Naive B cell (primary cell): Measurements from ENCODE around the gene PLB1. TPM values are rescaled to one million over a fixed set of nuclear protein-coding genes. Genes with fewer than 3 reads are reported as not detected.

ENCODE experiments used
- ATAC-seq, 2 donors: fragments of 150-1000 bp; cut with Tn5 transposase; 2 replicates each; pipeline ENCODE4 v1.10.0; 2021; ENCODE audit warnings: low read depth in 2 of 2, mild to moderate bottlenecking in 2 of 2, moderate library complexity in 2 of 2
- DNase-seq: peaks from one replicate; pipeline ENCODE4 v3.0.0; 2022
- H3K27ac Mint-ChIP-seq, 6 donors: one replicate each; pipeline ENCODE4 v1.8.0; 2020 to 2022; ENCODE audit warnings: mild to moderate bottlenecking in 6 of 6, mixed read lengths in 6 of 6, moderate library complexity in 5 of 6, inconsistent platforms in 2 of 6
- H3K27me3 Mint-ChIP-seq, 3 donors: one replicate each; pipeline ENCODE4 v1.8.0; 2021 to 2022; ENCODE audit warnings: mixed read lengths in 3 of 3, mild to moderate bottlenecking in 1 of 3
- H3K36me3 Mint-ChIP-seq, 2 donors: one replicate each; pipeline ENCODE4 v1.8.0; 2020 to 2022; ENCODE audit warnings: mixed read lengths in 2 of 2, inconsistent platforms in 1 of 2, mild to moderate bottlenecking in 1 of 2
- H3K4me1 Mint-ChIP-seq, 3 donors: one replicate each; pipeline ENCODE4 v1.8.0; 2020 to 2022; ENCODE audit warnings: mixed read lengths in 3 of 3, inconsistent platforms in 1 of 3, mild to moderate bottlenecking in 1 of 3, moderate library complexity in 1 of 3
- H3K4me3 Mint-ChIP-seq, 8 donors: one replicate each; pipeline ENCODE4 v1.8.0; 2020 to 2022; ENCODE audit warnings: mild to moderate bottlenecking in 8 of 8, mixed read lengths in 8 of 8, moderate library complexity in 8 of 8, inconsistent platforms in 2 of 8
- H3K9me3 Mint-ChIP-seq, 7 donors: one replicate each; pipeline ENCODE4 v1.8.0; 2020 to 2022; ENCODE audit warnings: mixed read lengths in 7 of 7, mild to moderate bottlenecking in 5 of 7, inconsistent platforms in 2 of 7, moderate library complexity in 1 of 7
- polyA plus RNA-seq, 6 donors: library from polyadenylated mRNA; unstranded; fragments of 300-500 nt; fragmentation: Illumina TruSeq; gene quantifications; one replicate each; pipeline ENCODE4 v1.2.3, GENCODE V29; 2021; ENCODE audit warnings: low read depth in 6 of 6

PLB1 gene
- polyA plus RNA-seq, 6 donors from 2014 or later, result 0.17 to 2.3 (median 0.38) TPM; not detected in 2

GRCh38 chr2:28568533-28568932, 72.7 kb downstream of the PLB1 start:
- Mint-ChIP-seq H3K4me3 (peak overlapping the region in 3 of 8 donors; percentile 22 to 95 (median 81)), H3K27ac (no peak overlapping the region), H3K9me3 (peaks cover 0 to 9% (median 2%) of the 10 kb centered on the region in 7 donors), H3K27me3 (peaks cover 8 to 19% (median 8%) of the 10 kb centered on the region in 3 donors), H3K4me1 (peaks cover 0 to 17% (median 10%) of the 10 kb centered on the region in 3 donors), H3K36me3 (no peaks in the 10 kb centered on the region)
- DNase-seq (no peak), ATAC-seq (no peak)

GRCh38 chr2:28570431-28570830, 74.6 kb downstream of the PLB1 start:
- no peak overlapping the region for H3K4me3 Mint-ChIP-seq
- peaks cover 0 to 8% of the 10 kb centered on the region in 2 donors for H3K36me3 Mint-ChIP-seq
- H3K4me1 Mint-ChIP-seq, result peaks cover 0 to 17% (median 10%) of the 10 kb centered on the region in 3 donors
- no peak overlapping the region for H3K27ac Mint-ChIP-seq
- no peak for DNase-seq
- H3K27me3 Mint-ChIP-seq, result peaks cover 8 to 25% (median 8%) of the 10 kb centered on the region in 3 donors
- no peak for ATAC-seq
- peaks cover 0 to 9% (median 2%) of the 10 kb centered on the region in 7 donors for H3K9me3 Mint-ChIP-seq

- peak overlapping the region in 1 of 6 donors; percentile 54 for H3K27ac Mint-ChIP-seq
- H3K9me3 Mint-ChIP-seq, result peaks cover 0 to 3% (median 0%) of the 10 kb centered on the region in 7 donors
- H3K4me3 Mint-ChIP-seq, result no peak overlapping the region
- DNase-seq (no peak), ATAC-seq (no peak)
- peaks cover 0 to 14% (median 0%) of the 10 kb centered on the region in 3 donors for H3K27me3 Mint-ChIP-seq
- H3K36me3 Mint-ChIP-seq, result peaks cover 0 to 8% of the 10 kb centered on the region in 2 donors
- no peaks in the 10 kb centered on the region for H3K4me1 Mint-ChIP-seq
Measured at GRCh38 chr2:28576714-28577113, 80.9 kb downstream of the PLB1 start.

GRCh38 chr2:28577791-28578680, 82.2 kb downstream of the PLB1 start:
- DNase-seq (no peak), ATAC-seq (no peak)
- Mint-ChIP-seq H3K27me3 (peaks cover 0 to 6% (median 0%) of the 10 kb centered on the region in 3 donors), H3K4me1 (no peaks in the 10 kb centered on the region), H3K27ac (no peak overlapping the region), H3K4me3 (no peak overlapping the region), H3K36me3 (peaks cover 0 to 8% of the 10 kb centered on the region in 2 donors), H3K9me3 (peaks cover 0 to 2% (median 0%) of the 10 kb centered on the region in 7 donors)

- no peak for ATAC-seq
- H3K4me1 Mint-ChIP-seq, result no peaks in the 10 kb centered on the region
Measured at GRCh38 chr2:28578774-28579173, 82.9 kb downstream of the PLB1 start.

GRCh38 chr2:28579606-28580005, 83.7 kb downstream of the PLB1 start:
- peak overlapping the region in 1 of 6 donors; percentile 41 for H3K27ac Mint-ChIP-seq
- peaks cover 0 to 5% (median under 1%) of the 10 kb centered on the region in 3 donors for H3K27me3 Mint-ChIP-seq
- H3K4me1 Mint-ChIP-seq, result no peaks in the 10 kb centered on the region
- H3K4me3 Mint-ChIP-seq, result no peak overlapping the region
- H3K36me3 Mint-ChIP-seq, result peaks cover 0 to 7% of the 10 kb centered on the region in 2 donors
- no peak for ATAC-seq
- DNase-seq, result no peak
- H3K9me3 Mint-ChIP-seq, result peaks cover 0 to under 1% (median 0%) of the 10 kb centered on the region in 7 donors

More at GRCh38 chr2:28578774-28579173, 82.9 kb downstream of the PLB1 start:
- DNase-seq, result no peak
- H3K9me3 Mint-ChIP-seq, result peaks cover 0 to 2% (median 0%) of the 10 kb centered on the region in 7 donors
- H3K36me3 Mint-ChIP-seq, result peaks cover 0 to 8% of the 10 kb centered on the region in 2 donors
- no peak overlapping the region for H3K4me3 Mint-ChIP-seq
- no peak overlapping the region for H3K27ac Mint-ChIP-seq
- peaks cover 0 to 6% (median 0%) of the 10 kb centered on the region in 3 donors for H3K27me3 Mint-ChIP-seq

GRCh38 chr2:28580078-28580477, 84.2 kb downstream of the PLB1 start:
- Mint-ChIP-seq H3K27me3 (peaks cover 0 to 6% (median under 1%) of the 10 kb centered on the region in 3 donors), H3K36me3 (peaks cover 0 to 2% of the 10 kb centered on the region in 2 donors), H3K9me3 (no peaks in the 10 kb centered on the region), H3K27ac (peak overlapping the region in 1 of 6 donors; percentile 37), H3K4me1 (no peaks in the 10 kb centered on the region), H3K4me3 (no peak overlapping the region)
- ATAC-seq (no peak), DNase-seq (no peak)

- H3K36me3 Mint-ChIP-seq, result no peaks in the 10 kb centered on the region
- H3K9me3 Mint-ChIP-seq, result no peaks in the 10 kb centered on the region
- peaks cover 0 to 9% (median 0%) of the 10 kb centered on the region in 3 donors for H3K27me3 Mint-ChIP-seq
- ATAC-seq (no peak), DNase-seq (no peak)
- no peak overlapping the region for H3K27ac Mint-ChIP-seq
- H3K4me3 Mint-ChIP-seq, result no peak overlapping the region
- no peaks in the 10 kb centered on the region for H3K4me1 Mint-ChIP-seq
Measured at GRCh38 chr2:28581312-28581711, 85.5 kb downstream of the PLB1 start.

- DNase-seq (no peak), ATAC-seq (no peak)
- Mint-ChIP-seq H3K36me3 (no peaks in the 10 kb centered on the region), H3K4me1 (no peaks in the 10 kb centered on the region), H3K27ac (no peak overlapping the region), H3K27me3 (peaks cover 0 to 9% (median 0%) of the 10 kb centered on the region in 3 donors), H3K9me3 (no peaks in the 10 kb centered on the region), H3K4me3 (no peak overlapping the region)
Measured at GRCh38 chr2:28582152-28582551, 86.3 kb downstream of the PLB1 start.

GRCh38 chr2:28582595-28582994, 86.7 kb downstream of the PLB1 start:
- no peak overlapping the region for H3K4me3 Mint-ChIP-seq
- no peak overlapping the region for H3K27ac Mint-ChIP-seq
- DNase-seq (no peak), ATAC-seq (no peak)
- H3K4me1 Mint-ChIP-seq, result no peaks in the 10 kb centered on the region
- H3K27me3 Mint-ChIP-seq, result peaks cover 0 to 10% (median 0%) of the 10 kb centered on the region in 3 donors
- no peaks in the 10 kb centered on the region for H3K36me3 Mint-ChIP-seq
- H3K9me3 Mint-ChIP-seq, result no peaks in the 10 kb centered on the region

GRCh38 chr2:28583899-28584553, 88.2 kb downstream of the PLB1 start:
- no peak for ATAC-seq
- Mint-ChIP-seq H3K4me1 (peaks cover 0 to 7% (median 5%) of the 10 kb centered on the region in 3 donors), H3K9me3 (no peaks in the 10 kb centered on the region), H3K27ac (no peak overlapping the region), H3K36me3 (no peaks in the 10 kb centered on the region), H3K27me3 (peaks cover 0 to 17% (median 6%) of the 10 kb centered on the region in 3 donors), H3K4me3 (no peak overlapping the region)
- DNase-seq, result no peak

GRCh38 chr2:28586867-28587266, 91.0 kb downstream of the PLB1 start:
- Mint-ChIP-seq H3K27me3 (peaks cover 0 to 33% (median 18%) of the 10 kb centered on the region in 3 donors), H3K4me1 (peaks cover 0 to 7% (median 5%) of the 10 kb centered on the region in 3 donors), H3K36me3 (no peaks in the 10 kb centered on the region), H3K27ac (no peak overlapping the region), H3K4me3 (no peak overlapping the region), H3K9me3 (no peaks in the 10 kb centered on the region)
- no peak for DNase-seq
- ATAC-seq, result no peak

GRCh38 chr2:28587526-28588291, 91.8 kb downstream of the PLB1 start:
- Mint-ChIP-seq H3K4me1 (peaks cover 0 to 7% (median 5%) of the 10 kb centered on the region in 3 donors), H3K27me3 (peaks cover 0 to 41% (median 24%) of the 10 kb centered on the region in 3 donors), H3K27ac (no peak overlapping the region), H3K4me3 (no peak overlapping the region), H3K36me3 (no peaks in the 10 kb centered on the region), H3K9me3 (no peaks in the 10 kb centered on the region)
- ATAC-seq (no peak), DNase-seq (no peak)
